ENCODE results near the gene RAPSN.

RAPSN gene

DNA sequence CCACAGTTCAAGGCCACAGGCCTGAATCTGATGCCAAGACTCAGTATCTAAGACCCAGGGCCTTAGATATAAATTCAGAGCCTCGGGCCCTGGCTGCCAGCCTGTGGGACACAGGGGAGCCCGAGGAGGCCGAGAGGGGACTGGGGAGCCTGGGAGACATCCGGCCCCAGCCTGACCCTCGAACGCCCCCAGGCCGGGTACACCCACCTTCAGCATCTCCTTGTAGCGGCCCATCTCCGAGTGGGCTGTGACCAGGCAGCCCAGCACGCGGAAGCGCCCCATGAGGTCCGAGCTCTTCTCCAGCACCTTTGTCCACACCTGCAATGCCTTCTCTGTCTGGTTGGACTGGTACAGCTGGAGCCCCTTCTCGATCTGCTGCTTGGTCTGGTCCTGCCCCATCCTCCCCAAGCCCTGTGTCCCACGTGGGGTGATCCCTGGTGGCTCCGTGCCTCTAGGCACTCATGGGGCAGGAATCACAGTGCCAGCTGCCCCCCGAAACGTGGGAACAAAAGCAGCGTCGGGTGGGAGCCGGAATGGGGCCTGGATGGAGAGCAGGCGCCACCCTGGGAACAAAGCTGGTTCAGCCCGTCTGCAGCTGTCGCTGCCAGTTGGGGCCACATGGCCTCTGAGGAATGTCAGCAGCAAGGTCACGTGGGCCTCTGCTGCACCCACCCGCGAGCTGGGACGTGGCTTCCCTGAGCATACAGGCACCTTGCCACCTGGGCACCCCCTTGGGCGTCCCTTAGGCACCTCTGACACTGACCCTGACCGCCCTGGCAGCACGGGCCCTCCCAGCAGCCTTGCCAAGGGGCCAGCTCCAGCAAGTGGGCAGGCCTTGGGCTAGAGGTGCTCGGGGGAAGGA is at the start of gene RAPSN:
RAPSN (minus strand) TSS at position 571 of the 862 bp plus-strand sequence; CDS start at position 399, 172 bp downstream.
- no peaks in the 10 kb centered on the region for H3K4me1 ChIP-seq (ENCODE audit: control insufficient read depth, low read length)
- H4K20me1 ChIP-seq (ENCODE audit: control insufficient read depth, insufficient read depth, low read depth, low read length) = no peaks in the 10 kb centered on the region
- H3K79me2 ChIP-seq (ENCODE audit: control insufficient read depth, low read length) = no peaks in the 10 kb centered on the region
- no peaks in the 10 kb centered on the region for H3K27me3 ChIP-seq (ENCODE audit: control insufficient read depth, low read length)
- no peak within 1 kb of the TSS for H3K4me3 ChIP-seq (ENCODE audit: low read length)
- TF ChIP-seq CTCF (IDR thresholded peaks at IDR 0.05; ENCODE audit: low read depth, low read length, poor library complexity, severe bottlenecking) (no peak), EZH2phosphoT487 (IDR thresholded peaks at IDR 0.05; ENCODE audit: borderline replicate concordance, low read length) (no peak)
- no peak within 1 kb of the TSS for H3K4me2 ChIP-seq (ENCODE audit: low read length)
- H3K9me3 ChIP-seq (ENCODE audit: control insufficient read depth, insufficient read depth, low read length) = no peaks in the 10 kb centered on the region
- H3F3A ChIP-seq (ENCODE audit: control insufficient read depth, insufficient read depth) = no peaks in the 10 kb centered on the region
- H3K36me3 ChIP-seq (ENCODE audit: control insufficient read depth, low read length) = no peaks in the 10 kb centered on the region
- H3K27ac ChIP-seq (ENCODE audit: low read depth, low read length) = no peak within 1 kb of the TSS
- H3K9me2 ChIP-seq (replicated peaks; ENCODE audit: control insufficient read depth, low read length) = no peaks in the 10 kb centered on the region

DNA sequence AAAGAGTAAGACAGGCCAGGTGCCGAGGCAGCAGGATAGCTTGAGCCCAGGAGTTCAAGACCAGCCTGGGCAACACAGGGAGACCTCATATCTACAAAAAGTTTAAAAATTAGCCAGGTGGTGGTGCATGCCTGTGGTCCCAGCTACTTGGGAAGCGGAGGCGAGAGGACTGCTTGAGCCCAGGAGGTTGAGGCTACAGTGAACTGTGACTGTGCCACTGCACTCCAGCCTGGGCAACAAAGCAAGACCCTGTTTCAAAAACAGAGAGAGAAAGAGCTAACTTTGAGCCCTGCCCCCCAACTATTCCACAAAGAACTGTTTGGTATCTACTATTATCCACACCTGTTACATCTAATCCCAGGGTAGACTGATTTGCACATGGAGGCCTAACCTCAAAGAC is 49.2 kb upstream of the RAPSN start:
- H4K20me1 ChIP-seq (ENCODE audit: control insufficient read depth, insufficient read depth, low read depth, low read length) = peaks cover 13% of the 10 kb centered on the region
- H3K4me2 ChIP-seq (ENCODE audit: low read length) = no peak overlapping the region
- no peak overlapping the region for H3K4me3 ChIP-seq (ENCODE audit: low read length)
- peaks cover 3% of the 10 kb centered on the region; the same call in 1 of the 2 replicates for H3F3A ChIP-seq (ENCODE audit: control insufficient read depth, insufficient read depth)
- H3K79me2 ChIP-seq (ENCODE audit: control insufficient read depth, low read length) = peaks cover 97% of the 10 kb centered on the region
- peaks cover 87% of the 10 kb centered on the region for H3K36me3 ChIP-seq (ENCODE audit: control insufficient read depth, low read length)
- peaks cover 23% of the 10 kb centered on the region for H3K4me1 ChIP-seq (ENCODE audit: control insufficient read depth, low read length)
- H3K27ac ChIP-seq (ENCODE audit: low read depth, low read length) = no peak overlapping the region
- no peaks in the 10 kb centered on the region for H3K9me2 ChIP-seq (replicated peaks; ENCODE audit: control insufficient read depth, low read length)
- no peaks in the 10 kb centered on the region for H3K27me3 ChIP-seq (ENCODE audit: control insufficient read depth, low read length)
- no peak for TF ChIP-seq EZH2phosphoT487 (IDR thresholded peaks at IDR 0.05; ENCODE audit: borderline replicate concordance, low read length)
- no peak for TF ChIP-seq CTCF (IDR thresholded peaks at IDR 0.05; ENCODE audit: low read depth, low read length, poor library complexity, severe bottlenecking)
- no peaks in the 10 kb centered on the region for H3K9me3 ChIP-seq (ENCODE audit: control insufficient read depth, insufficient read depth, low read length)

DNA sequence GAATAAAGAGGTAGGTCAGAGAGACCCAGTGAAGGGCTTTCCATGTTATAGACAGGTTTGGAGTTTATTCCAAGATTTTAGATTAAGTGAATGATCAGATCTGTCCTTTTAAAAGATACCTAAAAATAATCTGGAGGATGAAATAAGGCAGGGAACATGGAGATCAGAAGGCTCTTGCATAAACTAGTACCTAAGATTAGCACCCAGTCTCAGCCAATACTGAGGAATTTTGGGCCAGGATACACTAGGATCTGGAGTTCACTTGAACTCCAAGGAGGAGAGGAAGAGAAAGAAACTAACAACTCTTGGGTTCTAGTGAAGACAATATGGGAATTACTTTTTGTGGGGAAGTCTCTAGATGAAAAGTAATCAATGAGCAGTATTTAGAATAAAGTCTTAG is 47.9 kb upstream of the RAPSN start:
- peaks cover 87% of the 10 kb centered on the region for H3K36me3 ChIP-seq (ENCODE audit: control insufficient read depth, low read length)
- H3K79me2 ChIP-seq (ENCODE audit: control insufficient read depth, low read length) = peaks cover 97% of the 10 kb centered on the region
- no peaks in the 10 kb centered on the region for H3K9me3 ChIP-seq (ENCODE audit: control insufficient read depth, insufficient read depth, low read length)
- H4K20me1 ChIP-seq (ENCODE audit: control insufficient read depth, insufficient read depth, low read depth, low read length) = peaks cover 3% of the 10 kb centered on the region; the same call in 1 of the 2 replicates
- H3F3A ChIP-seq (ENCODE audit: control insufficient read depth, insufficient read depth) = no peaks in the 10 kb centered on the region
- no peaks in the 10 kb centered on the region for H3K27me3 ChIP-seq (ENCODE audit: control insufficient read depth, low read length)
- H3K27ac ChIP-seq (ENCODE audit: low read depth, low read length) = no peak overlapping the region
- no peak overlapping the region for H3K4me2 ChIP-seq (ENCODE audit: low read length)
- no peaks in the 10 kb centered on the region for H3K9me2 ChIP-seq (replicated peaks; ENCODE audit: control insufficient read depth, low read length)
- H3K4me3 ChIP-seq (ENCODE audit: low read length) = no peak overlapping the region
- TF ChIP-seq CTCF (IDR thresholded peaks at IDR 0.05; ENCODE audit: low read depth, low read length, poor library complexity, severe bottlenecking) = no peak
- TF ChIP-seq EZH2phosphoT487 (IDR thresholded peaks at IDR 0.05; ENCODE audit: borderline replicate concordance, low read length) = no peak
- peaks cover 23% of the 10 kb centered on the region for H3K4me1 ChIP-seq (ENCODE audit: control insufficient read depth, low read length)
